ENCODE measurements around the gene FSCN2. TPM values are rescaled to one million over a fixed set of nuclear protein-coding genes. Genes with fewer than 3 reads are reported as not detected.

FSCN2 gene
- total and polyA plus RNA-seq, 2 experiments from 2014 or later = 0.13 to 1.6 TPM

GRCh38 chr17:81558941-81559806 is 31.0 kb downstream of the FSCN2 start:
- no peak overlapping the region for H3K4me3 ChIP-seq
- peaks cover 18% of the 10 kb centered on the region for H3K36me3 ChIP-seq (ENCODE audit: insufficient read depth)
- H3K79me2 ChIP-seq (replicated peaks; ENCODE audit: insufficient read depth) = no peaks in the 10 kb centered on the region
- no peak overlapping the region for H3K4me2 ChIP-seq
- no peaks in the 10 kb centered on the region for H3K9me2 ChIP-seq (ENCODE audit: insufficient read depth)
- no peak overlapping the region for H3K27ac ChIP-seq (ENCODE audit: low read depth)
- Mint-ChIP-seq H3K36me3 (ENCODE audit: low read depth) (peaks cover 54% of the 10 kb centered on the region), H3K27ac (no peak overlapping the region), H3K27me3 (ENCODE audit: insufficient read depth, low read depth, poor library complexity) (peaks cover 19% of the 10 kb centered on the region), H3K4me3 (no peak overlapping the region), H3K4me1 (peaks cover 6% of the 10 kb centered on the region), H3K9me3 (no peaks in the 10 kb centered on the region)
- ATAC-seq (peak; percentile 89), DNase-seq (ENCODE audit: low spot score) (peak; percentile 61)
- TF ChIP-seq CTCF (conservative IDR thresholded peaks at IDR 0.05; ENCODE audit: low read depth in 2 of 2) = peak; percentile 14 to 47; a peak in 3 of 4 replicates
- no peak for TF ChIP-seq CREB1 (CRISPR knock-in tag; IDR thresholded peaks at IDR 0.05; ENCODE audit: low read depth)
- no peak for TF ChIP-seq ZNF331 (CRISPR knock-in tag; IDR thresholded peaks at IDR 0.05; ENCODE audit: low read depth)
- peaks cover 1% of the 10 kb centered on the region; the same call in 1 of the 2 replicates for H3F3A ChIP-seq (replicated peaks; ENCODE audit: low read depth)
- H3K27me3 ChIP-seq (ENCODE audit: insufficient read depth) = no peaks in the 10 kb centered on the region
- H3K4me1 ChIP-seq (ENCODE audit: insufficient read depth) = no peaks in the 10 kb centered on the region; the same call in 1 of the 2 replicates
- H4K20me1 ChIP-seq (replicated peaks; ENCODE audit: insufficient read depth) = peaks cover 4% of the 10 kb centered on the region; the same call in 1 of the 2 replicates
- H2AFZ ChIP-seq = no peak overlapping the region

- H4K20me1 ChIP-seq (replicated peaks; ENCODE audit: insufficient read depth) = peaks cover 4% of the 10 kb centered on the region; the same call in 1 of the 2 replicates
- no peak overlapping the region for H3K4me2 ChIP-seq
- Mint-ChIP-seq H3K4me1 (peaks cover 3% of the 10 kb centered on the region; the same call in 1 of the 3 replicates), H3K4me3 (no peak overlapping the region), H3K27ac (no peak overlapping the region), H3K27me3 (ENCODE audit: insufficient read depth, low read depth, poor library complexity) (peaks cover 12% of the 10 kb centered on the region), H3K36me3 (ENCODE audit: low read depth) (peaks cover 77% of the 10 kb centered on the region), H3K9me3 (no peaks in the 10 kb centered on the region)
- peaks cover 23% of the 10 kb centered on the region for H3K36me3 ChIP-seq (ENCODE audit: insufficient read depth)
- H3K27me3 ChIP-seq (ENCODE audit: insufficient read depth) = no peaks in the 10 kb centered on the region
- no peaks in the 10 kb centered on the region for H3K9me2 ChIP-seq (ENCODE audit: insufficient read depth)
- no peak overlapping the region for H3K27ac ChIP-seq (ENCODE audit: low read depth)
- no peak for DNase-seq (ENCODE audit: low spot score)
- H3K79me2 ChIP-seq (replicated peaks; ENCODE audit: insufficient read depth) = no peaks in the 10 kb centered on the region
- no peak overlapping the region for H3K4me3 ChIP-seq
- ATAC-seq = no peak
- no peaks in the 10 kb centered on the region; the same call in 1 of the 2 replicates for H3F3A ChIP-seq (replicated peaks; ENCODE audit: low read depth)
- no peak overlapping the region for H2AFZ ChIP-seq
- H3K4me1 ChIP-seq (ENCODE audit: insufficient read depth) = no peaks in the 10 kb centered on the region
- TF ChIP-seq ETS1 (IDR thresholded peaks at IDR 0.05) (no peak), STAT1 (IDR thresholded peaks at IDR 0.05; ENCODE audit: unreplicated experiment) (no peak), CREB1 (CRISPR knock-in tag; IDR thresholded peaks at IDR 0.05; ENCODE audit: low read depth) (no peak), EZH2 (IDR thresholded peaks at IDR 0.05; ENCODE audit: low read depth, unreplicated experiment) (no peak), CTCF (conservative IDR thresholded peaks at IDR 0.05; ENCODE audit: low read depth in 2 of 2) (no peak), REST (IDR thresholded peaks at IDR 0.05; ENCODE audit: unreplicated experiment) (no peak), NANOG (IDR thresholded peaks at IDR 0.05; ENCODE audit: borderline replicate concordance) (no peak), POLR2AphosphoS5 (IDR thresholded peaks at IDR 0.05; ENCODE audit: low read depth) (no peak), ZNF331 (CRISPR knock-in tag; IDR thresholded peaks at IDR 0.05; ENCODE audit: low read depth) (no peak)
These were observed 33.3 kb downstream of the FSCN2 start for GRCh38 chr17:81561494-81561885.
